H54 (cell line): ENCODE data around the gene P3R3URF.

Experiments used
- DNase-seq: peaks from one replicate; pipeline ENCODE4 v3.0.0; 2011; ENCODE audit warnings: low spot score, mixed read lengths; ENCODE audit not compliant: insufficient read length
- FAIRE-seq: peaks from 3 replicates; lab custom pipeline; 2011; peaks lifted over from hg19 to GRCh38; lab: Jason Lieb, UNC
- POLR2A ChIP-seq: IDR thresholded peaks from 2 replicates; pipeline ENCODE4 v1.6.1; 2011; ENCODE audit warnings: low read depth, mild to moderate bottlenecking, low read length

The P3R3URF gene

GRCh38 chr1:46128344-46128743 is 47.9 kb downstream of the P3R3URF start:
- no peak for TF ChIP-seq POLR2A
- FAIRE-seq (no peak), DNase-seq (no peak)
